ENCODE results near the gene LIN52.
A peak's percentile ranks its signal among the peaks of the same experiment; 100 is the strongest.

GRCh38 chr14:74235017-74235416 is 150.3 kb downstream of the LIN52 start:
- peak in 1 of 2 experiments; percentile 38; a peak in 1 of 4 replicates for TF ChIP-seq REST (IDR thresholded peaks at IDR 0.05; ENCODE audit: insufficient read depth in 1 of 2, low read depth in 2 of 2, low read length in 1 of 2)
- no peak for TF ChIP-seq CTCF (IDR thresholded peaks at IDR 0.05)

Measured in Panc1 (cell line).